Gastroesophageal sphincter (tissue), 4 donors: ENCODE data around the gene CYB5R2. TPM values are rescaled to one million over a fixed set of nuclear protein-coding genes. Genes with fewer than 3 reads are reported as not detected.

Experiments used
- ATAC-seq: fragments of 150-250 bp; one replicate; pipeline ENCODE4 v1.9.1; 2016; ENCODE audit warnings: mild to moderate bottlenecking, moderate library complexity
- H3K27ac ChIP-seq, 4 donors: fragments of 200-600 bp; sonication (generic) in 3 of 4; 1 replicate in 3 of 4; 2 replicates in 1 of 4; pipeline ENCODE4 v1.5.1; 2016 to 2019
- H3K27me3 ChIP-seq: fragments of 200-600 bp; sonication (generic); one replicate; pipeline ENCODE4 v1.5.1; 2019
- H3K36me3 ChIP-seq, 2 donors: fragments of 200-600 bp; sonication (generic); one replicate each; pipeline ENCODE4 v1.5.1; 2019; ENCODE audit warnings: control low read depth in 1 of 2
- H3K4me1 ChIP-seq, 3 donors: fragments of 200-600 bp; sonication (generic); 1 replicate in 2 of 3; 2 replicates in 1 of 3; pipeline ENCODE4 v1.5.1; 2016 to 2019; ENCODE audit warnings: control low read depth in 2 of 3
- H3K4me3 ChIP-seq, 2 donors: fragments of 200-600 bp; sonication (generic); one replicate each; pipeline ENCODE4 v1.5.1; 2019; ENCODE audit warnings: mild to moderate bottlenecking in 1 of 2, moderate library complexity in 1 of 2
- H3K9me3 ChIP-seq, 3 donors: fragments of 200-600 bp; sonication (generic); one replicate each; pipeline ENCODE4 v1.5.1; 2017 to 2019; ENCODE audit warnings: control low read depth in 2 of 3
- CTCF ChIP-seq, 4 experiments: fragments of 200-600 bp in 2 of 4; fragments of 450-650 bp in 2 of 4; sonication (generic) in 1 of 4; IDR thresholded peaks; one replicate each; pipeline ENCODE4 v1.5.1; 2017 to 2019; ENCODE audit warnings: antibody characterized with exemption in 4 of 4, mild to moderate bottlenecking in 2 of 4, moderate library complexity in 2 of 4
- EP300 ChIP-seq: sonication (generic); formaldehyde crosslinking; IDR thresholded peaks from one replicate; pipeline ENCODE4 v1.6.1; 2017; ENCODE audit warnings: antibody characterized with exemption, mild to moderate bottlenecking
- POLR2A ChIP-seq, 2 donors: fragments of 450-650 bp; IDR thresholded peaks; one replicate each; pipeline ENCODE4 v1.6.1; 2017; ENCODE audit warnings: antibody characterized with exemption in 2 of 2, mild to moderate bottlenecking in 2 of 2, moderate library complexity in 1 of 2
- POLR2AphosphoS5 ChIP-seq: sonication (generic); formaldehyde crosslinking; IDR thresholded peaks from one replicate; pipeline ENCODE4 v1.6.1; 2017; ENCODE audit warnings: antibody characterized with exemption
- WGBS, 2 donors: methylation state at CpG; one replicate each; pipeline ENCODE4 v1.1.5; 2018; ENCODE audit warnings: low coverage in 1 of 2; 5-methylcytosine and 5-hydroxymethylcytosine counted together
- total RNA-seq, 4 donors: library from RNA; depleted of rRNA; stranded (reverse); fragments of >200 nt; gene quantifications; one replicate each; pipeline ENCODE4 v1.1.0, GENCODE V29; 2016

The CYB5R2 gene
- total RNA-seq, 4 donors from 2014 or later = 1.2 to 4.4 (median 2.1) TPM

GRCh38 chr11:7677071-7677470 is 3.8 kb upstream of the CYB5R2 start:
- Histone ChIP-seq H3K27ac (no peak overlapping the region), H3K9me3 (peaks cover 0 to 3% (median 0%) of the 10 kb centered on the region in 3 donors), H3K4me3 (no peak overlapping the region), H3K4me1 (peaks cover 0 to 21% (median 3%) of the 10 kb centered on the region in 3 donors), H3K36me3 (no peaks in the 10 kb centered on the region), H3K27me3 (peaks cover 68% of the 10 kb centered on the region)
- 80 to 86% methylated on average over 5 of the region's 5 CpGs for WGBS, 2 donors
- ATAC-seq = no peak
- TF ChIP-seq POLR2AphosphoS5 (no peak), EP300 (no peak), CTCF (IDR thresholded peaks at IDR 0.05) (no peak), POLR2A (IDR thresholded peaks at IDR 0.05) (no peak)

- TF ChIP-seq EP300 (no peak), CTCF (IDR thresholded peaks at IDR 0.05) (no peak), POLR2A (IDR thresholded peaks at IDR 0.05) (no peak), POLR2AphosphoS5 (no peak)
- Histone ChIP-seq H3K27me3 (peaks cover 76% of the 10 kb centered on the region), H3K9me3 (peaks cover 0 to 3% (median 0%) of the 10 kb centered on the region in 3 donors), H3K4me1 (peaks cover 0 to 21% (median 3%) of the 10 kb centered on the region in 3 donors), H3K36me3 (no peaks in the 10 kb centered on the region), H3K4me3 (no peak overlapping the region), H3K27ac (no peak overlapping the region)
- 77 to 100% methylated on average over 1 to 3 of the region's 3 CpGs for WGBS, 2 donors
- no peak for ATAC-seq
Observed at GRCh38 chr11:7675631-7676030, 2.3 kb upstream of the CYB5R2 start.

- Histone ChIP-seq H3K9me3 (no peaks in the 10 kb centered on the region), H3K27ac (peak overlapping the region in 3 of 4 donors; percentile 15 to 73 (median 67)), H3K4me3 (peak overlapping the region; percentile 34 to 60), H3K36me3 (no peaks in the 10 kb centered on the region), H3K27me3 (peaks cover 72% of the 10 kb centered on the region), H3K4me1 (peaks cover 0 to 21% (median 3%) of the 10 kb centered on the region in 3 donors)
- ATAC-seq = peak; percentile 50
- 11% methylated on average over 18 of the region's 72 CpGs; no CpG with 5 or more reads in 1 of the 2 donors for WGBS, 2 donors
- TF ChIP-seq POLR2A (IDR thresholded peaks at IDR 0.05) (no peak), POLR2AphosphoS5 (no peak), EP300 (no peak), CTCF (IDR thresholded peaks at IDR 0.05) (no peak)
Observed at GRCh38 chr11:7673724-7674434, 579 bp upstream of the CYB5R2 start.

- Histone ChIP-seq H3K27me3 (peaks cover 59% of the 10 kb centered on the region), H3K27ac (no peak overlapping the region), H3K4me1 (peaks cover 0 to 21% (median 3%) of the 10 kb centered on the region in 3 donors), H3K4me3 (peak overlapping the region in 1 of 2 donors; percentile 60), H3K36me3 (no peaks in the 10 kb centered on the region), H3K9me3 (no peaks in the 10 kb centered on the region)
- 60 to 68% methylated on average over 1 to 3 of the region's 16 CpGs for WGBS, 2 donors
- TF ChIP-seq CTCF (IDR thresholded peaks at IDR 0.05) = no peak
- TF ChIP-seq POLR2A (IDR thresholded peaks at IDR 0.05) = no peak
- TF ChIP-seq POLR2AphosphoS5 = no peak
- no peak for TF ChIP-seq EP300
- no peak for ATAC-seq
Observed at GRCh38 chr11:7672276-7672959, 882 bp downstream of the CYB5R2 start.
